HG03442 (cell line): ENCODE data around the gene SNAPC4.
"Not testable (repeated sequence)": the region's sequence is repeated elsewhere in the genome, so short reads cannot be mapped to it uniquely, and the experiment has no call there.

ENCODE experiments used
- ATAC-seq: cut with Tn5 transposase; IDR thresholded peaks from one replicate; pipeline ENCODE4 v1.9.1; 2021; ENCODE audit warnings: mild to moderate bottlenecking, moderate library complexity; ENCODE audit not compliant: unreplicated experiment

SNAPC4 gene

GRCh38 chr9:136359774-136360718 is 39.9 kb downstream of the SNAPC4 start:
- ATAC-seq, result no peak

GRCh38 chr9:136358888-136359287 is 41.1 kb downstream of the SNAPC4 start:
- ATAC-seq, result no peak

DNA sequence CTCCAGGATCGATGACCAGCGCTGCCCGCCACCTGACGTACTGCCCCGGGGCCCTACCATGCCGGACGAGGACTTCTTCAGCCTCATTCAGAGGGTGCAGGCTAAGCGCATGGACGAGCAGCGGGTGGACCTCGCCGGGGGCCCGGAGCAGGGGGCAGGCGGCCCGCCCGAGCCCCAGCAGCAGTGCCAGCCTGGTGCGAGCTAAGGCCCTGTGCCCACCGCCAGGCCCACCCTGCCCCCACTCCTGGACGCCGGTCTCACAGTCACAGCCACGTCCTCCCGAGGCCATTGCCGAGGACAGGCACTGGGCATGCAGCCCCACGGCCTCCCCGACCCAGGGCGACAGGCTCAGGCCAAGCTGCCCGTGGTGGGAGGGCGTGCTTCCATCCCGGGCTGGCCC is 42.0 kb downstream of the SNAPC4 start:
- no peak for ATAC-seq

DNA sequence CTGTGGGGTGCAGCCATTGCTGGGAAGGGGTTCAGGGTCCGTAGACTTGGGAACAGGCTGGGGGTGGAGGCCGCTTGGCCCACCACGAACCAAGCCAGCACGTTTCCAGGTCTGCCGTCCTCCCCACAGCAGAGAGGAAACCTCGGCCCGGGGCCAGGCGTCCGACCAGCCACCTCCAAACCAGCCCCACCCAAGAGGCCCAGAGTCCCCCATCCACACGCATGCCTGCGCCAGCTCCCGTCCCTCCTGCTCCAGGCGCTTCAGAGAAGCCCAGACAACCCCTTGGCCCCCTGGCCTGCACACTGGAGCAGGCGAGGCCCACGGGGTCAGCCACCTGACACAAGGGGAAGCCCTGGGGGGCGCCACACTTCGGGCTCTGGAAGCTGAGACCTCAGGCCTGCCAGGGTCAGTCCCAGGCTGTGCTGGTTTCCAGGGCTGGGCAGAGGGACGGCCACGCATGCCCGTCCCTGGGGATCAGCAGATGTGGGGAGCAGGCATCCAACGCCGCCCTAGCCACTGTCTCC is 42.7 kb downstream of the SNAPC4 start:
- ATAC-seq, result no peak

DNA sequence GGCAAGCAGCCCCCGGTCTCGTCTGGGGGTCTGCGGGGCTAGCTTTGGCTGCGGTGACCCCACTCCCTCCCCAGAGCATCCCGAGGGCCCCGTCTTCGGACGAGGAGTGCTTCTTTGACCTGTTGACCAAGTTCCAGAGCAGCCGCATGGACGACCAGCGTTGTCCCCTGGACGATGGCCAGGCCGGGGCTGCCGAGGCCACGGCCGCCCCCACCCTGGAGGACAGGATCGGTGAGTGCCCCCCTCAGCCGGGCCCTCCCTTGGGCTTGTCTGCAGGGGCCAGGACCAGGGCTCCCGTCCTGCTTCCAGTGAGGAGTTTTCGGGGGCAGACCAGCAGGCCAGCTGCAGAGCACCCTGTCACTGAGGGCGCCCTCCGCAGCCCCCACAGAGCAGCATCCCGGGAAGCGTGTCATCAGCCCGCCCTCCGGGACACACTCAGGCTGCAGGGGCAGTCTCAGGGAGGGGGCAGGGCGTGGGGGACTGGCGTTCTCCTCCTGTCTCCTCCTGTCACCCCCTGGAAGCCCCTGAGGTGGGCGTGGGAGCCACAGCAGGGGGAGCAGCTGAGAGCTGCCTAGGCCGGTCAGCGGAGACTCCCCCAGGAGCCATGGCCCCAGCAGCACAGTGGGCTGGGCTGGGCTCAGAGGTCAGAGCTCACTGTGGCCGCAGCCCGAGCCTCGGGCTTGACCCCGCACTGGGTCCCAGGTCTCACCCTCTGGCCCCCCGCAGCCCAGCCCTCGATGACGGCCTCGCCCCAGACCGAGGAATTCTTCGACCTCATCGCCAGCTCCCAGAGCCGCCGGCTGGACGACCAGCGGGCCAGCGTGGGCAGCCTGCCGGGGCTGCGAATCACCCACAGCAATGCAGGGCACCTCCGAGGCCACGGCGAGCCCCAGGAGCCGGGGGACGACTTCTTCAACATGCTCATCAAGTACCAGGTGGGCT is 44.1 kb downstream of the SNAPC4 start:
- ATAC-seq, result no peak

DNA sequence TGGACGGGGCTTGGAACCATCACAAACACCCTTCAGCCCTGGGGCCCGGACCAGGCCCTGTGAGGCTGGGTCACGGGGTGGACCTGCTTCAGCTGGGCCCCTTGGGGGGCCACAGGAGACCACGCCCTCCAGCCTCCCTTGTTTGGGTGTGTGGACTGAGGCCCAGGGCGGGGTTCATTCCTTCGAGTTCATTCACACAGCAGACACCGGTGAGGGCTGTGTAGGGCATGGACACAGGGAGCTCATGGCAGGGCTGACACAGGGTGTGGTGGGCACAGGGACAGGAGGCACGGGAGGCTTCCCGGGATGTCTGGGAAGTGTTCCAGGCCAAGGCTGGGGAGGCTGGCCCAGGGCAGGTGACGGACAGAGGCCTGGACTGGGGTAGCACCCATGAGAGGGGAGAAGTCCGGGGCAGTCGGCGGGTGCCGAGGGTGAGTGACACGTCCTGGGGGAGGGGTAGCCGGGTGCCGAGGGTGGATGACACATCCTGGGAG is 45.3 kb downstream of the SNAPC4 start:
- no peak for ATAC-seq

- ATAC-seq, result no peak
Observed at GRCh38 chr9:136353757-136354488, 46.0 kb downstream of the SNAPC4 start.

GRCh38 chr9:136353088-136353487 is 46.9 kb downstream of the SNAPC4 start:
- ATAC-seq, result no peak

DNA sequence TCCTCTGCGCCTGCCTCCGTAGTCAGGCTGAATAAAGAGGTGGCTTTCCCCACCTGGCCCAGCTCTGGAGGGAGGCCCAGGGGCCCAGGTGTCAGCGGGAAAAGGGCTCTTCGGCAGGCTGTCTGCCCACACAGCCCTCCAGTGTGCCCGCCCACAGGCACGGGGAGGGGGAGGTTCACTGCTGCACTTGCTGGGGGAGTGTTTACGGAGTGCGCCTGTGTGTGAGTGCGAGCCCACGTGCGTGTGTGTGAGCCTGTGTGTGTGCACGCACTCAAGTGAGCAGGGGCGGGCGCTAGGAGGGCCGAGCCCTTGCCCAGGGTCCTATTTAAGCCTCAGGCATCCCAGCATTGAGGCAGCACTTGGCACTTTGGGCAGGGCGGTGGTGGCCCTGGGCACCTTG is 47.3 kb downstream of the SNAPC4 start:
- no peak for ATAC-seq

DNA sequence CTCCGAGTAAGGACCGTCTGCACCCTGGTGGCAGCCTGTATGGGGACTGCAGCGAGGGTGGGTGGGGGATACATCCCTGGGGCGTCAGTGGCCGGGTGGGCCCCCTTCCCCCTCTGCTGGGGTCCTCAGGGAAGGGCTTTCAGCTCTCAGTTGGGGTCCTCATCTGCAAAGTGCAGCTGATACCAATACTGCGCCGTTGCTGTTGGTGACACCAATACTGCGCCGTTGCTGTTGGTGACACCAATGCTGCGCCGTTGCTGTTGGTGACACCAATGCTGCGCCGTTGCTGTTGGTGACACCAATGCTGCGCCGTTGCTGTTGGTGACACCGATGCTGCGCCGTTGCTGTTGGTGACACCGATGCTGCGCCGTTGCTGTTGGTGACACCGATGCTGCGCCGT is 48.1 kb downstream of the SNAPC4 start:
- not testable (repeated sequence) for ATAC-seq

DNA sequence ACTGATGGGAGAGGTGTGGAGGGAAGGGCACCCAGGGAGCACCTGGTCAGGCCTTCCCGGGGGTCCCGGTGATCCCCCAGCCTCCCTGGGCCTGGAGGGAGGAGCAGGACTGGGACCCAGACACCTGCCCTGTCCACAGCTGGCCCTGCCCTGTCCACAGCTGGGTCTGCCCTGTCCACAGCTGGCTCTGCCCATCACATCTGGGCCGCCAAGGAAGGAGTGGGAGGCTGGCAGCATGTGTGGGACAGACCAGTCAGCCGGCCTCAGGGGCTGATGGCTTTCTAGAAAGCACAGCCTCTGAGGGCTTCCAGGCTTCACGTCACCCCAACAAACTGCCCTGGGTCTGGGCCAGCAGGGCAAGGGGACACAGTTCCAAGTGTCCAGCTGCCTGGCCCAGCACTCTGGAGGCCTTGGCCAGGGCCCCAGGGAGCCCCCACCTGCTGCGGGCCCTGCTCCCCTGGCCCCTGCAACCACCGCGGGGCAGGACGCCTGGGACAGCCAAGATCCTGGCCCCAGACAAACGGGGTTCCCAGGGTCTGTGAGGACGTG is 48.6 kb downstream of the SNAPC4 start:
- ATAC-seq, result no peak
